Sigmoid colon (tissue), 7 donors: ENCODE data around the gene HS6ST2. TPM values are rescaled to one million over a fixed set of nuclear protein-coding genes. Genes with fewer than 3 reads are reported as not detected.

Source experiments
- DNase-seq: peaks from one replicate; pipeline ENCODE4 v3.0.0-alpha.2; 2019
- H3K27ac ChIP-seq, 4 donors: fragments of 200-600 bp; sonication (generic); one replicate each; pipeline ENCODE4 v1.5.1; 2016 to 2019; ENCODE audit warnings: mild to moderate bottlenecking in 1 of 4
- H3K27me3 ChIP-seq, 3 donors: fragments of 200-600 bp; sonication (generic); one replicate each; pipeline ENCODE4 v1.5.1; 2019; ENCODE audit warnings: mild to moderate bottlenecking in 1 of 3
- H3K36me3 ChIP-seq, 4 donors: fragments of 200-600 bp; sonication (generic); one replicate each; pipeline ENCODE4 v1.5.1; 2016 to 2019
- H3K4me1 ChIP-seq, 4 donors: fragments of 200-600 bp; sonication (generic); one replicate each; pipeline ENCODE4 v1.5.1; 2017 to 2019
- H3K4me3 ChIP-seq, 4 donors: fragments of 200-600 bp; sonication (generic); one replicate each; pipeline ENCODE4 v1.5.1; 2017 to 2019; ENCODE audit warnings: mild to moderate bottlenecking in 2 of 4, moderate library complexity in 1 of 4
- H3K9me3 ChIP-seq, 4 donors: fragments of 200-600 bp in 3 of 4; sonication (generic) in 3 of 4; one replicate each; pipeline versions ENCODE4 v1.5.1 to v1.6.1; 2013 to 2019
- CTCF ChIP-seq, 4 experiments: fragments of 450-650 bp in 3 of 4; fragments of 200-600 bp in 1 of 4; IDR thresholded peaks; one replicate each; pipeline ENCODE4 v1.5.1; 2016 to 2019; ENCODE audit warnings: antibody characterized with exemption in 4 of 4, mild to moderate bottlenecking in 3 of 4, moderate library complexity in 2 of 4
- EP300 ChIP-seq, 4 donors: sonication (generic); formaldehyde crosslinking; IDR thresholded peaks; one replicate each; pipeline ENCODE4 v1.6.1; 2017; ENCODE audit warnings: antibody characterized with exemption in 4 of 4
- POLR2A ChIP-seq, 2 donors: fragments of 450-650 bp; IDR thresholded peaks; one replicate each; pipeline ENCODE4 v1.6.1; 2016; ENCODE audit warnings: antibody characterized with exemption in 2 of 2, mild to moderate bottlenecking in 2 of 2, moderate library complexity in 2 of 2
- POLR2AphosphoS5 ChIP-seq, 4 donors: sonication (generic); formaldehyde crosslinking; IDR thresholded peaks; one replicate each; pipeline ENCODE4 v1.6.1; 2017; ENCODE audit warnings: antibody characterized with exemption in 4 of 4
- WGBS, 2 donors: extraction: QIAGEN DNeasy Blood & Tissue Kit; methylation state at CpG; one replicate each; pipeline ENCODE4 v1.1.7; 2013; 5-methylcytosine and 5-hydroxymethylcytosine counted together
- intact Hi-C: fragments of 100-400 bp; cut with DNase I; formaldehyde crosslinking; loops from one replicate; pipeline ENCODE4 v1.15.1; 2023
- polyA plus RNA-seq, 3 donors: library from polyadenylated mRNA; stranded (reverse); fragments of 200-250 nt; gene quantifications; one replicate each; pipeline ENCODE4 v1.2.3, GENCODE V29; 2013
- total RNA-seq, 4 donors: library from RNA; depleted of rRNA; stranded (reverse); fragments of >200 nt; gene quantifications; one replicate each; pipeline ENCODE4 v1.1.0, GENCODE V29; 2016
- donor health status: healthy with polysubstance abuse.
- donor health status: Bipolar disorder and iron deficiency.
- donor health status: healthy.

The HS6ST2 gene
- total and polyA plus RNA-seq, 7 donors = under 0.01 to 0.82 (median 0.27) TPM; not detected in 1

GRCh38 chrX:132968296-132968949 is 10.0 kb upstream of the HS6ST2 start:
- no peak for TF ChIP-seq EP300 (IDR thresholded peaks at IDR 0.05)
- TF ChIP-seq POLR2AphosphoS5 (IDR thresholded peaks at IDR 0.05) = no peak
- TF ChIP-seq CTCF (IDR thresholded peaks at IDR 0.05) = no peak
- TF ChIP-seq POLR2A (IDR thresholded peaks at IDR 0.05) = no peak
- Histone ChIP-seq H3K36me3 (no peaks in the 10 kb centered on the region), H3K4me1 (no peaks in the 10 kb centered on the region), H3K27ac (no peak overlapping the region), H3K9me3 (no peaks in the 10 kb centered on the region), H3K4me3 (no peak overlapping the region), H3K27me3 (no peaks in the 10 kb centered on the region)
- WGBS, 2 donors = 69 to 76% methylated on average over 6 of the region's 6 CpGs
- DNase-seq = no peak
- intact Hi-C loops = no loop called here

GRCh38 chrX:132967049-132967448 is 8.6 kb upstream of the HS6ST2 start:
- no peaks in the 10 kb centered on the region for H3K9me3 ChIP-seq
- no peak overlapping the region for H3K4me3 ChIP-seq
- WGBS, 2 donors = 43 to 77% methylated on average over 3 of the region's 3 CpGs
- no peaks in the 10 kb centered on the region for H3K27me3 ChIP-seq
- no peaks in the 10 kb centered on the region for H3K36me3 ChIP-seq
- TF ChIP-seq POLR2A (IDR thresholded peaks at IDR 0.05) (no peak), CTCF (IDR thresholded peaks at IDR 0.05) (no peak), EP300 (IDR thresholded peaks at IDR 0.05) (no peak), POLR2AphosphoS5 (IDR thresholded peaks at IDR 0.05) (no peak)
- intact Hi-C loops = no loop called here
- H3K4me1 ChIP-seq = no peaks in the 10 kb centered on the region
- no peak for DNase-seq
- no peak overlapping the region for H3K27ac ChIP-seq

- DNase-seq = no peak
- intact Hi-C loops = no loop called here
Observed at GRCh38 chrX:132965461-132965860, 7.0 kb upstream of the HS6ST2 start.

GRCh38 chrX:132961511-132961910 is 3.1 kb upstream of the HS6ST2 start:
- TF ChIP-seq POLR2A (IDR thresholded peaks at IDR 0.05) = no peak
- no peak for TF ChIP-seq CTCF (IDR thresholded peaks at IDR 0.05)
- no peak for TF ChIP-seq POLR2AphosphoS5 (IDR thresholded peaks at IDR 0.05)
- TF ChIP-seq EP300 (IDR thresholded peaks at IDR 0.05) = no peak
- H3K27ac ChIP-seq = no peak overlapping the region
- H3K36me3 ChIP-seq = no peaks in the 10 kb centered on the region
- peaks cover 15 to 40% (median 25%) of the 10 kb centered on the region in 3 donors for H3K27me3 ChIP-seq
- H3K9me3 ChIP-seq = no peaks in the 10 kb centered on the region
- 52 to 83% methylated on average over 1 of the region's 1 CpG for WGBS, 2 donors
- intact Hi-C loops = no loop called here
- no peak overlapping the region for H3K4me3 ChIP-seq
- peaks cover 0 to 23% (median 16%) of the 10 kb centered on the region in 4 donors for H3K4me1 ChIP-seq
- DNase-seq = no peak

More at GRCh38 chrX:132965461-132965860, 7.0 kb upstream of the HS6ST2 start:
- Histone ChIP-seq H3K27me3 (peaks cover 0 to under 1% (median 0%) of the 10 kb centered on the region in 3 donors), H3K4me1 (no peaks in the 10 kb centered on the region), H3K36me3 (no peaks in the 10 kb centered on the region), H3K9me3 (no peaks in the 10 kb centered on the region), H3K27ac (no peak overlapping the region), H3K4me3 (no peak overlapping the region)
- WGBS, 2 donors = 91 to 93% methylated on average over 4 of the region's 4 CpGs
- TF ChIP-seq EP300 (IDR thresholded peaks at IDR 0.05) = no peak
- TF ChIP-seq POLR2A (IDR thresholded peaks at IDR 0.05) = no peak
- TF ChIP-seq CTCF (IDR thresholded peaks at IDR 0.05) = no peak
- TF ChIP-seq POLR2AphosphoS5 (IDR thresholded peaks at IDR 0.05) = no peak
